ENCODE measurements around the gene LYPD6B. TPM values are rescaled to one million over a fixed set of nuclear protein-coding genes. Genes with fewer than 3 reads are reported as not detected.

The LYPD6B gene
- total RNA-seq, 2 donors from 2014 or later: 9.3 to 9.9 TPM

GRCh38 chr2:149002891-149003740, 35.4 kb upstream of the LYPD6B start:
- Histone ChIP-seq H3K27me3 (no peaks in the 10 kb centered on the region), H3K9me3 (no peaks in the 10 kb centered on the region), H3K36me3 (replicated peaks in 1 of 2; ENCODE audit: insufficient read depth in 1 of 2, low read depth in 2 of 2) (no peaks in the 10 kb centered on the region), H3K4me1 (no peaks in the 10 kb centered on the region), H3K4me3 (no peak overlapping the region), H3K27ac (no peak overlapping the region)
- ATAC-seq: no peak
- intact Hi-C loops (cut with DNase I): no loop called here
- TF ChIP-seq CTCF (IDR thresholded peaks at IDR 0.05): no peak
- no peak for TF ChIP-seq POLR2A (IDR thresholded peaks at IDR 0.05)
- 90 to 95% methylated on average over 29 to 31 of the region's 31 CpGs for WGBS, 2 donors
- no peak for DNase-seq

GRCh38 chr2:149004836-149005235, 33.7 kb upstream of the LYPD6B start:
- TF ChIP-seq POLR2A (IDR thresholded peaks at IDR 0.05): no peak
- TF ChIP-seq CTCF (IDR thresholded peaks at IDR 0.05): no peak
- ATAC-seq: no peak
- H3K9me3 ChIP-seq: no peaks in the 10 kb centered on the region
- intact Hi-C loops (cut with DNase I): no loop called here
- no peak overlapping the region for H3K4me3 ChIP-seq
- 92 to 96% methylated on average over 3 of the region's 3 CpGs for WGBS, 2 donors
- H3K36me3 ChIP-seq (replicated peaks in 1 of 2; ENCODE audit: insufficient read depth in 1 of 2, low read depth in 2 of 2): no peaks in the 10 kb centered on the region
- DNase-seq: no peak
- no peaks in the 10 kb centered on the region for H3K4me1 ChIP-seq
- no peaks in the 10 kb centered on the region for H3K27me3 ChIP-seq
- H3K27ac ChIP-seq: no peak overlapping the region

- WGBS, 2 donors: 67 to 72% methylated on average over 6 of the region's 6 CpGs
- DNase-seq: no peak
- Histone ChIP-seq H3K36me3 (replicated peaks in 1 of 2; ENCODE audit: insufficient read depth in 1 of 2, low read depth in 2 of 2) (no peaks in the 10 kb centered on the region), H3K27me3 (no peaks in the 10 kb centered on the region), H3K4me3 (no peak overlapping the region), H3K4me1 (no peaks in the 10 kb centered on the region), H3K27ac (no peak overlapping the region), H3K9me3 (no peaks in the 10 kb centered on the region)
- no peak for TF ChIP-seq CTCF (IDR thresholded peaks at IDR 0.05)
- intact Hi-C loops (cut with DNase I): no loop called here
- ATAC-seq: no peak
These were observed 32.9 kb upstream of the LYPD6B start for GRCh38 chr2:149005471-149006077.

GRCh38 chr2:149006883-149007543, 31.5 kb upstream of the LYPD6B start:
- Histone ChIP-seq H3K4me1 (no peaks in the 10 kb centered on the region), H3K36me3 (replicated peaks in 1 of 2; ENCODE audit: insufficient read depth in 1 of 2, low read depth in 2 of 2) (no peaks in the 10 kb centered on the region), H3K4me3 (no peak overlapping the region), H3K27ac (no peak overlapping the region), H3K27me3 (no peaks in the 10 kb centered on the region), H3K9me3 (no peaks in the 10 kb centered on the region)
- DNase-seq: no peak
- 44 to 45% methylated on average over 4 of the region's 4 CpGs for WGBS, 2 donors
- intact Hi-C loops (cut with DNase I): no loop called here
- no peak for ATAC-seq
- TF ChIP-seq CTCF (IDR thresholded peaks at IDR 0.05): no peak
- TF ChIP-seq POLR2A (IDR thresholded peaks at IDR 0.05): no peak

All from body of pancreas (tissue), 4 donors.